Measurements from ENCODE around the gene TNFSF12. TPM values are rescaled to one million over a fixed set of nuclear protein-coding genes. Genes with fewer than 3 reads are reported as not detected.

TNFSF12 gene
- total and polyA plus RNA-seq, 7 donors = 18.0 to 122 (median 60.1) TPM

GRCh38 chr17:7579834-7580603 lies 31.2 kb downstream of the TNFSF12 start:
- intact Hi-C loops (cut with DNase I) = loop anchor here (10.0 kb wide), 1 partner anchor 275 kb away; the partner anchor contains the start of genes CYB5D1, NAA38 and TMEM88
- TF ChIP-seq CTCF (IDR thresholded peaks at IDR 0.05) (no peak), POLR2A (IDR thresholded peaks at IDR 0.05) (no peak), EP300 (IDR thresholded peaks at IDR 0.05) (no peak), POLR2AphosphoS5 (IDR thresholded peaks at IDR 0.05) (no peak)
- peaks cover 40 to 42% (median 40%) of the 10 kb centered on the region in 4 donors for H3K36me3 ChIP-seq
- no peaks in the 10 kb centered on the region for H3K27me3 ChIP-seq
- peak overlapping the region; percentile 91 to 92 (median 92) for H3K27ac ChIP-seq
- peaks cover 0 to 68% (median 60%) of the 10 kb centered on the region in 4 donors for H3K4me1 ChIP-seq
- H3K4me3 ChIP-seq = peak overlapping the region in 3 of 4 donors; percentile 14 to 40 (median 28)
- WGBS, 2 donors = 66 to 69% methylated on average over 12 of the region's 12 CpGs
- H3K9me3 ChIP-seq = no peaks in the 10 kb centered on the region
- DNase-seq = no peak

GRCh38 chr17:7580604-7581575 lies 32.0 kb downstream of the TNFSF12 start:
- Histone ChIP-seq H3K27ac (peak overlapping the region; percentile 91 to 92 (median 92)), H3K36me3 (peaks cover 31 to 34% (median 31%) of the 10 kb centered on the region in 4 donors), H3K4me3 (peak overlapping the region in 3 of 4 donors; percentile 14 to 40 (median 28)), H3K4me1 (peaks cover 0 to 68% (median 56%) of the 10 kb centered on the region in 4 donors), H3K9me3 (no peaks in the 10 kb centered on the region), H3K27me3 (no peaks in the 10 kb centered on the region)
- 87 to 90% methylated on average over 23 of the region's 23 CpGs for WGBS, 2 donors
- intact Hi-C loops (cut with DNase I) = loop anchor here (10.0 kb wide), 1 partner anchor 274 kb away; the partner anchor contains the start of genes CYB5D1, NAA38 and TMEM88
- DNase-seq = no peak
- TF ChIP-seq POLR2AphosphoS5 (IDR thresholded peaks at IDR 0.05) = no peak
- no peak for TF ChIP-seq EP300 (IDR thresholded peaks at IDR 0.05)
- no peak for TF ChIP-seq POLR2A (IDR thresholded peaks at IDR 0.05)
- no peak for TF ChIP-seq CTCF (IDR thresholded peaks at IDR 0.05)

- H3K36me3 ChIP-seq = peaks cover 14 to 26% (median 14%) of the 10 kb centered on the region in 4 donors
- no peaks in the 10 kb centered on the region for H3K9me3 ChIP-seq
- peak overlapping the region; percentile 39 to 63 (median 56) for H3K4me3 ChIP-seq
- H3K27me3 ChIP-seq = no peaks in the 10 kb centered on the region
- H3K4me1 ChIP-seq = peaks cover 0 to 68% (median 56%) of the 10 kb centered on the region in 4 donors
- intact Hi-C loops (cut with DNase I) = loop anchor here (10.0 kb wide), 1 partner anchor 272 kb away; the partner anchor contains the start of genes CYB5D1, NAA38 and TMEM88
- peak; percentile 72 for DNase-seq
- TF ChIP-seq POLR2AphosphoS5 (IDR thresholded peaks at IDR 0.05) (no peak), POLR2A (IDR thresholded peaks at IDR 0.05) (no peak), CTCF (IDR thresholded peaks at IDR 0.05) (no peak), EP300 (IDR thresholded peaks at IDR 0.05) (no peak)
- WGBS, 2 donors = 88 to 95% methylated on average over 36 of the region's 36 CpGs
- peak overlapping the region; percentile 91 to 92 (median 92) for H3K27ac ChIP-seq
These were observed 33.8 kb downstream of the TNFSF12 start for GRCh38 chr17:7582396-7583252.

Data from sigmoid colon (tissue), 7 donors.